ENCODE results near the gene HSD17B3.

The HSD17B3 gene

DNA sequence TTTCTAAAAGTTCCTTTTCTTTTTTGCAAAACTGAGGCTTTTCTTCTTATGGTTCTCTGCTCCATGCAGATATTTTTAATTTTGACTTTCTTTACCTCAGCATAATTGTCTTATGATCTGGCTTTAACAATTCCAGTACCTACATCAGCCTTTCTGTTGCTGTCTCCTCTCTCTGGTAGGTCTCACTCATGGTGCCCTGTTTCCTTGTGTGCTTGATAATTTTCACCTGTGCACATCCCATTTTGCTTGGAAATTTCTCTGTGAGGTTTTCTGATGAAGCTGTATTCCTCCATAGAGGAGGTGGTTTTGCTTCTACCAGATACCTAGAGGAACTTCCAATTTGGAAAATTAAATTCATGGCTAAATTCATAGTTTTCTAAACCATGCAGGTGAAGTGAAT, 2.3 kb upstream of the HSD17B3 start:
- H3K27me3 ChIP-seq (replicated peaks; ENCODE audit: control insufficient read depth, insufficient read depth, low read length): no peaks in the 10 kb centered on the region
- no peak overlapping the region for H3K4me3 ChIP-seq (replicated peaks; ENCODE audit: low read depth, low read length)
- no peak for DNase-seq (ENCODE audit: extremely low read depth, insufficient read length)
- H3K36me3 ChIP-seq (ENCODE audit: control insufficient read depth, insufficient read depth, low read length): no peaks in the 10 kb centered on the region
- TF ChIP-seq, protein P1, sequence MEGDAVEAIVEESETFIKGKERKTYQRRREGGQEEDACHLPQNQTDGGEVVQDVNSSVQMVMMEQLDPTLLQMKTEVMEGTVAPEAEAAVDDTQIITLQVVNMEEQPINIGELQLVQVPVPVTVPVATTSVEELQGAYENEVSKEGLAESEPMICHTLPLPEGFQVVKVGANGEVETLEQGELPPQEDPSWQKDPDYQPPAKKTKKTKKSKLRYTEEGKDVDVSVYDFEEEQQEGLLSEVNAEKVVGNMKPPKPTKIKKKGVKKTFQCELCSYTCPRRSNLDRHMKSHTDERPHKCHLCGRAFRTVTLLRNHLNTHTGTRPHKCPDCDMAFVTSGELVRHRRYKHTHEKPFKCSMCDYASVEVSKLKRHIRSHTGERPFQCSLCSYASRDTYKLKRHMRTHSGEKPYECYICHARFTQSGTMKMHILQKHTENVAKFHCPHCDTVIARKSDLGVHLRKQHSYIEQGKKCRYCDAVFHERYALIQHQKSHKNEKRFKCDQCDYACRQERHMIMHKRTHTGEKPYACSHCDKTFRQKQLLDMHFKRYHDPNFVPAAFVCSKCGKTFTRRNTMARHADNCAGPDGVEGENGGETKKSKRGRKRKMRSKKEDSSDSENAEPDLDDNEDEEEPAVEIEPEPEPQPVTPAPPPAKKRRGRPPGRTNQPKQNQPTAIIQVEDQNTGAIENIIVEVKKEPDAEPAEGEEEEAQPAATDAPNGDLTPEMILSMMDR (IDR thresholded peaks at IDR 0.05; ENCODE audit: insufficient read depth, low read length, poor library complexity, severe bottlenecking): no peak

DNA sequence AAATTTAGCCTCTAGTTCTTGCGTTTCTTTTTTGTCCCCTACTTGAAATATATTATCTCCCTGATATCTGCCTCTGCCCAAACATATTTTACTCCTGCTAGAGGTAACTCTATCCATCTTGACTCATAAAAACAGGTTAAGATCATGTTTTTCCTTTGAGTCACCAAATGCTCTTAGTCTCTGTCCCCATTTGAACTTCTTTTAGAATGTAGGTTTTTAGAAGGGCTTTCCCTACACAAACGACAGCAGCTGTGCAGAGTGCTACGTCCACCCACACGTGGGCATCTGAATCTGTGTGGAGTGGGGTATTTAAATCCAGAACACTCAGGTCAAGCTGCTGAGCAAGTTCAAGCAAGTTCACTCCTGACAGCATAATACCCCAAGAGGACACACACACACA, 2.2 kb downstream of the HSD17B3 start:
- H3K27me3 ChIP-seq (replicated peaks; ENCODE audit: control insufficient read depth, insufficient read depth, low read length): no peaks in the 10 kb centered on the region
- H3K4me3 ChIP-seq (replicated peaks; ENCODE audit: low read depth, low read length): no peak overlapping the region
- TF ChIP-seq, protein P1 (IDR thresholded peaks at IDR 0.05; ENCODE audit: insufficient read depth, low read length, poor library complexity, severe bottlenecking): no peak
- no peak for DNase-seq (ENCODE audit: extremely low read depth, insufficient read length)
- H3K36me3 ChIP-seq (ENCODE audit: control insufficient read depth, insufficient read depth, low read length): no peaks in the 10 kb centered on the region

DNA sequence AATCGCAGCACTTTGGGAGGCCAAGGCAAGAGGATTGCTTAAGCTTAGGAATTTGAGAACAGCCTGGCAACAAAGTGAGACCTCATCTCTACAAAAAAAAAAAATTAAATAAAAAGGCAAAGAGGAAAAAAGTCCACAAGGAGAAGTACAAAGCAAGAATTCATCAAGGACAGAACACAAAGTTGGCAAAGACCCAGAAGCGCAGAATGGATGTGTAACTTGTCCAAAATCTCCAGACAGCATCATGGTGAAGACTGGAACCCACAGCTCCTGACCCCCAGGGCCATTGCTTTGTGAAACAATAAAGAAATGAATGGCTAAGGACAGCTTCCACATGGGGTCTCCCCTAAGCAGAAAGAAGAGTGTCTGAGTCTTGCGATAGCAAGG, 7.8 kb downstream of the HSD17B3 start:
- TF ChIP-seq, protein P1 (IDR thresholded peaks at IDR 0.05; ENCODE audit: insufficient read depth, low read length, poor library complexity, severe bottlenecking): no peak
- DNase-seq (ENCODE audit: extremely low read depth, insufficient read length): no peak
- Histone ChIP-seq H3K4me3 (replicated peaks; ENCODE audit: low read depth, low read length) (no peak overlapping the region), H3K36me3 (ENCODE audit: control insufficient read depth, insufficient read depth, low read length) (no peaks in the 10 kb centered on the region), H3K27me3 (replicated peaks; ENCODE audit: control insufficient read depth, insufficient read depth, low read length) (no peaks in the 10 kb centered on the region; the same call in 1 of the 2 replicates)

DNA sequence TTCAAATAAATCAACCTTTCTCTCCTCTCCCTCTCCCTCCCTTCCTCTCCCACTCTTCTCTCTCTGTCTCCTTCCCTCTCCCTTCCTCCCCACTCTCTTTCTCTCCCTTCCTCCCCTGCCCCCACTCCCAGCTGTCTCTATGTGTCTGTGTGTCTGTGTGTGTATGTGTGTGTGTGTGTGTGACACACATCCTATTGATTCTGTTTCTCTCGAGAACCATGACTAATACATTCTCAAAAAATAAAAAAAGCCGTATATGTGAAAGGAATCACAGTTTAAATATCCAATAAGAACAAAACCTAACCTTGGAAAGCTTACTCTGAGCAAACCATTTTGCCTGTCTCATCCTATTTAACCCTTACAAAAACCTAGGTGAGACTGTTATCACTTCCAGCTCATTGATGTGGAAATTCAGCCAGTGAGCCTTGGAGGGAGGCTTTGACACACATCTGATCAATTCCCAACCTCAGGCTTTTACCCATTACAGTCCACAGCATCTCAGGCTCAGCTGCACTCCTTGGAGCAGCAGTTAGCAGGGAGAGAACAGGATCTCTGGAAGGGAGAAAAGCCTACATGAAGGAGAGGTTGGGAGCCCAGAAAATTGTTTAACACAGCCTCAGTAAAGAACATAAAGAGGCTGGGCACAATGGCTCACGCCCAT, 8.3 kb downstream of the HSD17B3 start:
- no peaks in the 10 kb centered on the region; the same call in 1 of the 2 replicates for H3K27me3 ChIP-seq (replicated peaks; ENCODE audit: control insufficient read depth, insufficient read depth, low read length)
- no peaks in the 10 kb centered on the region for H3K36me3 ChIP-seq (ENCODE audit: control insufficient read depth, insufficient read depth, low read length)
- TF ChIP-seq, protein P1 (IDR thresholded peaks at IDR 0.05; ENCODE audit: insufficient read depth, low read length, poor library complexity, severe bottlenecking): no peak
- no peak for DNase-seq (ENCODE audit: extremely low read depth, insufficient read length)
- no peak overlapping the region for H3K4me3 ChIP-seq (replicated peaks; ENCODE audit: low read depth, low read length)

DNA sequence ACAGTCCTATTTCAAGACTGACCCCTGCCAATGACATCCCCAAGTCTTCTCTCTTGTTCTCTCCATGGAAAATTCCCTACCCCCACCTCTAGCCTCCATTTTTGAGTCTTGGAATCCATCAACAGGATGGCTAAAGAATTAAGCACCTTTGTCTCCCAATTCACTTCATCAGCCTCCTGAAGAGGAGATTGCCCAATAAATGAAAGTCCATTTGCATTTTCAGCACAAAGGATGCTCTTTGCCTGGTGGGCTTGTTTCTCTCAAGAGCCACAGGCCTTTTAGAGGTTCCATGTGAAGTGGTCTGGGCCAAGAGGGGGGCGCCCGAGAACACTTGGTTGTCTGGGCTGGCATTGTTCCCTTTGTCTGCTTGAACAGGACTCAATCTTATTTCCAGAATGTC, 12.6 kb downstream of the HSD17B3 start:
- Histone ChIP-seq H3K27me3 (replicated peaks; ENCODE audit: control insufficient read depth, insufficient read depth, low read length) (no peaks in the 10 kb centered on the region; the same call in 1 of the 2 replicates), H3K4me3 (replicated peaks; ENCODE audit: low read depth, low read length) (no peak overlapping the region), H3K36me3 (ENCODE audit: control insufficient read depth, insufficient read depth, low read length) (no peaks in the 10 kb centered on the region)
- TF ChIP-seq, protein P1 (IDR thresholded peaks at IDR 0.05; ENCODE audit: insufficient read depth, low read length, poor library complexity, severe bottlenecking): no peak
- DNase-seq (ENCODE audit: extremely low read depth, insufficient read length): no peak

DNA sequence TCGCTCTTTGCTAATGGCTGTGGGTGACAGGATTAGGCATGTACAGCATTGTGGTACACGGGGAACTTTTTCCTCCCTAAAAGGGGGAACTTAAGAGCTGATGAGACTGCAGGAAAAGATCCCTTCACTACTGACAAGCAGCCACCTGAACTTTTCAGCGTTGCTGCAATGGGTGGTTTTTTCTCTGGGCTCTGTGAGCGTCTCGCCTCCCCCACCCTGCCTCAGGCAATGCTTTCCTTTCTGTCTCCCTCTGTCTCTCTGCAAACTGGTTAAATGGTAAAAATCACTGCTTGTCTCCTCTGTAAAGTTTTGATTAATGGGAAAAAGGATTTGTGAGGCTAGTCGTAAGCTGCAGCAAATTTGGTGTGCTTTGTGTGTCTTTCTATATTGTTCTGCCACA, 20.3 kb downstream of the HSD17B3 start:
- H3K36me3 ChIP-seq (ENCODE audit: control insufficient read depth, insufficient read depth, low read length): no peaks in the 10 kb centered on the region
- DNase-seq (ENCODE audit: extremely low read depth, insufficient read length): no peak

More for the DNA sequence above, 20.3 kb downstream of the HSD17B3 start:
- Histone ChIP-seq H3K27me3 (replicated peaks; ENCODE audit: control insufficient read depth, insufficient read depth, low read length) (no peaks in the 10 kb centered on the region), H3K4me3 (replicated peaks; ENCODE audit: low read depth, low read length) (no peak overlapping the region)
- TF ChIP-seq, protein P1 (IDR thresholded peaks at IDR 0.05; ENCODE audit: insufficient read depth, low read length, poor library complexity, severe bottlenecking): no peak

Data from GM06990 (cell line).